ENCODE results near the gene BMP7. TPM values are rescaled to one million over a fixed set of nuclear protein-coding genes. Genes with fewer than 3 reads are reported as not detected.
"Not testable (repeated sequence)": the region's sequence is repeated elsewhere in the genome, so short reads cannot be mapped to it uniquely, and the experiment has no call there.

BMP7 gene
- total RNA-seq, 1 donor from 2014 or later, result 0.10 TPM

DNA sequence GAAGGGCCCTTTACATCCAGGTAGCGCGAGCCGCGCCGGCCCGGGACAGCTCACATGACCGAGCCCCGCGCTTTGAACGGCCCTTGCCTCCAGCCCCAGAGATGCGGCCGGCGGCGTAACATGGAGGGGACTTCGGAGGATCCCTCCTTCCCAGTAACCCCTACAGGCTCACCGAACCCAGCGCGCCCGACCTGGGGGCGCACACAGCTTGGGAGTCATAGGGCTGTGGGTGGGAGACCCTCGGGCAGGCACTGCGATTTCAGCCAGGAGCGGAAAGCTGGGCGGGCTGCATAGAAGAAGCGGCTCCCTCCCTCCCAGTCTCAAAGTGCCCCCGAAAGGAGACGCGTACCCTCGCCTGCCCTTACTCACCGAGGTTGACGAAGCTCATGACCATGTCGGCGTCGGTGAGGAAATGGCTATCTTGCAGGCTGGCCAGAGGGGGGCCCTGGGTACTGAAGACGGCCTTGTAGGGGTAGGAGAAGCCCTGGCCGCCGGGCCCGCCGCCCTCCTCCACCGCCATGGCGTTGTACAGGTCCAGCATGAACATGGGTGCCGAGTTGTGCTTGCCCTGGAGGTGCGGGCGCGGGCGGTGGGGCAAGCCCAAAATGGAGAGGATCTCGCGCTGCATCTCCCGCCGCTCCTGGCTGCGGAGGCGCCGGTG lies 975 bp downstream of the BMP7 start:
- no peak for DNase-seq (ENCODE audit: low read depth)

DNA sequence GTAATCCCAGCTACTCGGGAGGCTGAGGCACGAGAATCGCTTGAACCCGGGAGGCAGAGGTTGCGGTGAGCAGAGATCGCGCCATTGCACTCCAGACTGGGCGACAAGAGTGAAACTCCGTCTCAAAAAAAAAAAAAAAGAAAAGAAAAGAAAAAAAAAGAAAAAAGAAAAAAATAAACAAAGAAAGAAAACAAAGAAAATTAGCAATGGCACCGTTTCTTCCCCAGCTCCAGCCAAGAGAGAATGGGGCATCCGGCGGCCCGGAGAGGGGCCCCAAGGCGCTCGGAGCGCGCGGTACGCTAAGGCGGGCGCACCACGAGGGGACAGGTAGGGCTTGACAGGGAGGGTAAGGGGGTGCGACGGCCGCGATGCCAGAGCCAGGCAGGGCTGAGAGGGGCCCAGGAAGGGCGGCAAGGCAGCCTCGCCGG lies 1.5 kb downstream of the BMP7 start:
- DNase-seq (ENCODE audit: low read depth), result not testable (repeated sequence)

DNA sequence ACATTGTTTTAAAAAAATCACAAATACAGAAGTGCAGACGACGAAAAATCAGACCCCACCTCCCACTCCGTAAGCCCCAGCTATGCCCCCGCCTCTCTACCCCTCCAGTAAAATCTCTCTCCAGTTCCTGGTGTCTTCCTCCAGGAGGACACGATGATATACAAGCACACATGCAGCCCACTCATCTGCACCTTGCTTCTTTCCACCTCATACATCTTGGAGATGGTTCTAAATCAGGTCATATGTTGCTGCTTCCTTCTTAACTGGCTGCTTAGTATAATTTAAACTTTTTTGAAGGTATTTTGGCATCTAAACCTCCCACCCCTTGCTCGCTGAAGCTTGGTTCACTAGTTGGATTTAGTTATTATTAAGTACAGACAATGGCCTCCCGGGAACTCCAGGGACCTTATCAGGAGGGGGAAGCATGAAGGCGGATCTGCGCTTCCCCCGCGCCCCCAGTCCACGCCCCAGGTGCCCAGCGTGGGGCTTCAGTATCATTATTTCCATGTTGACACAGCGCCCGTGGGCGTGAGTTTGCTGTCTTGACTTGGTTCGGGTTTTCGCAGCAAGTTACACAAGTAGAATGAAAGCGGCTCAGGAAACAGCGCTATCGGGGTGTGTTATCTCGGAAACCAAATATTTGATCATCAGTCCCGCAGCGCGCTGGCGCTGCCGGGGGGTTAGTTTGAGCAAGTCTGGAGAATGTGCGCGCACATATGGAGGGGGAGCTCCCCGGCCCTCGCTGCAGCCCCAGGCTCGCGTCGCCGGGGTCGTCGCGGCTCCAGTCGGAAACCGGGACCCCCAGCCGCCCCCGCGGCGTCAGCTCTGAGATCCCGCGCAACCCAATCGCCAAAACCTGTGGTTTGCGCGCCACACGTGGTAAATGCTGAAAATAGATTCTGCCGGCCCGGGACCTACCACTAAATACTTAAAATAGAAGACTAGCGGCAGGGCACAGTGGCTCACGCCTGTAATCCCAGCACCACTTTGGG lies 2.3 kb downstream of the BMP7 start:
- DNase-seq (ENCODE audit: low read depth), result no peak

DNA sequence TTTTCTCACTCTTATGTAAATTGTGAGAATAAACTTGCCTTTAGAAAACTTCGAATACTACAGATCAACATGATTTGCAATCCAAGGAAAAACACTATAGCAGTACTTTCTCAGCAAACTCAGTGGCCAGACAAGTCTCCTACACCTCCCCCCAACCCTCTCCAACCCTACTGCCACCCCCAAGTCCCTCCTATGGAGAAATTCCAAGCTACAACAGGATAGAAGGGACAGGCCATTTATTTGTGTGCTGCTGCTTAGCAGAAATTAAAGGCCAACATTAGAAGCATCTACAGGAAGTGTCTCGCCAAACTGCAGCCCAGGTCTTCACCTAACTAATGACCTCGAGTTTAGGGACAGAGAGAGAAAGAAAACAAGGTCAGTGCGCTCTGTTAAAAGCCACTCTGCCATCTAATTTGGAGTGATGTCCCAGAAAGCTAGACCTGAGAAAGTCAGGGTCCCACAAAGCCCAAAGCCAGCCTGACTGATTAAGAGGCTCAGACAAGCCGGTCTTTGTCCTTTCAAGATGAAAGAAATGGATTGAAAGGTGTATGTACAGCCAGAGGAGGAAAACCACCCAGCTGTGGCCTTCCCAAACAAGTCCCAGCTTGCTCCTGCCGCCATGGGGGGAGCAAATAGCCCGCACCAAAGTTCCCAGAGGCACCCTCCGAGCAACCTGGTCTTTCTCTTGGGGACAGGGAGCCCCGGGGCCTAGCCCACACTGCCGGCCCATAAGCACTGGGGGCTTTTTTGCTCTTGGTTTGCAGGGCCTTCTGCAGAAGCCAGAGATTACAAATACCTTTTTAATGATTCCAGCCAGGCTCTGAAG lies 3.4 kb downstream of the BMP7 start:
- no peak for DNase-seq (ENCODE audit: low read depth)

DNA sequence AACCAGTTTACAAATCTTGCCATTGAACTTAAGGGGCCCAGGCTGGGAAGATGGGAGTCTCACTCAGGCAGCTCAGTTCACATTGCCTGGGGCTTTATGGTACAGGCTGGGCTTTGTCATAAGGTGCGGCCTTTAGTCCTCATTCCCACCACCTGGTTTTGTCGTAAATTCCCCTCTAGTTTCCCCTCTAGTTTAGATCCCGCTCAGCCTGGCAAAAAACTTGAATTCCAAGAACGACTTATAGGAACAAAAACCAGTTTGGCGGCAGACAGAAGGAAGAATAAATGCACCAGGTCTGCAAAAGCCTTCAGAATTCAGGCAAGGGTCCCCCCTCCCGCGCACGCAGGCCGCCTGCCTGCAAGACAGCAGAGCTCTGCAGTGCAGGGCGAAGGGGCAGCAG lies 4.1 kb downstream of the BMP7 start:
- DNase-seq (ENCODE audit: low read depth), result no peak

DNA sequence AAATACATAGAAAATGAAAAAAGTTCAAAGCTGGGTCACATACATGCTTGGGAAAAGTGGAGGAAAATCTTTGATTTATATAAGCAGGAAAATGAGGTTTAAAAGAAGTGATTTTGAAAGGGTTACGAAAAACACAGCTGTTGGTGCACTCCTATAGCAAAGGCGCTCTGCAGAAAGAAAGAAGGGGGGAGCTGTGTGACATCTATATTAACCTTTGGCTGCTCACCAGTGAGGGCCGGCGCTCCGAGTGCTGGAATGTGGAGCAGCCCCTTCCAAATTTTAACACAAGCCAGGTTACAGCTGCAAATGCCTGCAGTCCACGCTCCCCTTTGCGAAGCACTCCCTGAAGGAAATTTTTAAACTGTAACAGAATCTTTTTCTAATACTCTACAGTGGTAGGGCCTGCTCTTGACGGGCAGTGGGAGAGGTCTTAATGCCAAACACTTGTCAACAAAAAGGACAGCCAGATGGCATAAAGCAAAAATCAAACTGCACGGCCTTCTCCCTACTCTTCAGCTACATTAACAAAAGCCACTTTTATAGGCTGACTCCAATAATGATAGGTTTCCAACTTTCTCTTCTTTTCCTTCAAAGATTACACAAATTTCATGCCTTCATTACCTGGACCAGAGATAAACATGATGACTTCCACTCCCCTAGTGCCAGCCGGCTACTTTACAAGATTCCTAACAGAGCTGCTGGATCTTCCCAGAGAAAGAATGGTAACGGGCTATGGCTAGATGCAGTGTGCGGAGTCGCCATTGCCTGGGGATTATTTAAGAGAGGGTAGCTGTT lies 4.8 kb downstream of the BMP7 start:
- no peak for DNase-seq (ENCODE audit: low read depth)

DNA sequence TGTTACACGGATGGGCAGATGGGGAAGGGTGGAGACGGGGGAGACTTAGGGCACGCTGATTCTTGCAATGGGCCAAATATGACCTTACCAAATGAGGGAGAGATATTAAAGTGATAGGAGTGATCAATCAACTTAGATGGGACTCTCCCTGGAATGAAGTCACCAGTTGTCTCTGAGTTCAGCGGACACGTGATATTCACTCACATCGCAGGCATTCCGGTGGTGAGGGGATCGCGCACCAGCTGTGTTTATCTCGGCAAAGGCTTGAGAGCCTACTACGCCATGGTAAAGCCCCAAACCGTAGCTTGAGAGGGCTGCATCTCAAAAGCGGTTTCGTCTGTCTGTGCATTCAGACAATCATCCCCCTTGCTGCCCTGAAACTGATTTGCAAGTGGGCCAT lies 5.5 kb downstream of the BMP7 start:
- no peak for DNase-seq (ENCODE audit: low read depth)

DNA sequence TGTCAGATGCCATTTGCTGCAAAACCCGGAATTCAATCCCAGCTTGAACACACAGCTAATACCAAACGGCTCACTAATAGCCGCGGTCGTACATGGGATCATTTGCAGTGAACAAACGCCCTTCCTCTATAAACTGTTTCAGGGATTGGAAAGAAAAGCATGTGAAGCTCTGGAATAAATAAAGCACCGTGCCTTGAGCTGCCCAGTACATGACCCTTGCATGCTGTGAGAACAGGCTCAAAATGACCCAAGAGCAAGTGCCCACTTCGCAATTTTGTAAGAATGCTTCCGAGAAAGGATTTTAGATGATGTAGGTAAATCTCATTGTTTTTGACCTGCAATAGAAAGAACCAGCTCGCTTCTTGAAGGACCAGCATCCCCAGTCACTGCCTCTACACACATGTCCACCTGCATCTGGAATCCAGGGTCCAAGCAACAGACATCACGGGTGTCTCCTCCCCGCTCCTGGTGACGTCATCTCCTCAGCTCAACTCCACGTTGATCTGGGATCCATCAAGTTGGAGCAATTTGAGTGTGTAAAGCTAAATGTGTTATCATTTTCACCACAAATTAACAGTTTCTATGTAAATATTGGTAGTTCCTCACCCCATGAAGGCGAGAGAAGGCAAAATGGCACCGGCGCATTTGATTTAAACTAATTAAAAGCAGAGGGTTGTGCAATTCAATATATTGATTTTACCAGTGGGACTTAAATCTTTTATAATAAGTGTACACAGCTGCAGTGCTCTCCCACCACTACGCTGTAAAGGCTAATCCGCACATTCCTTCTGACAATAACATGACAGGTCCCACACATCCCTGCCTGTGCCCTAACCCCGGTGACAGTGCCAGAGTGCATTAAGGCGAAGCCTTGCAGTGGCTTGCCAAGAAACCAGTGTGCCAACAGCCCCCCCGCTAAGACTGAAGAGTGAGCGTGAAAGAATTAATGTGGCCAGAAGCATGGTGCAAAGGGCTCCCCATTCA lies 6.2 kb downstream of the BMP7 start:
- DNase-seq (ENCODE audit: low read depth), result no peak

DNA sequence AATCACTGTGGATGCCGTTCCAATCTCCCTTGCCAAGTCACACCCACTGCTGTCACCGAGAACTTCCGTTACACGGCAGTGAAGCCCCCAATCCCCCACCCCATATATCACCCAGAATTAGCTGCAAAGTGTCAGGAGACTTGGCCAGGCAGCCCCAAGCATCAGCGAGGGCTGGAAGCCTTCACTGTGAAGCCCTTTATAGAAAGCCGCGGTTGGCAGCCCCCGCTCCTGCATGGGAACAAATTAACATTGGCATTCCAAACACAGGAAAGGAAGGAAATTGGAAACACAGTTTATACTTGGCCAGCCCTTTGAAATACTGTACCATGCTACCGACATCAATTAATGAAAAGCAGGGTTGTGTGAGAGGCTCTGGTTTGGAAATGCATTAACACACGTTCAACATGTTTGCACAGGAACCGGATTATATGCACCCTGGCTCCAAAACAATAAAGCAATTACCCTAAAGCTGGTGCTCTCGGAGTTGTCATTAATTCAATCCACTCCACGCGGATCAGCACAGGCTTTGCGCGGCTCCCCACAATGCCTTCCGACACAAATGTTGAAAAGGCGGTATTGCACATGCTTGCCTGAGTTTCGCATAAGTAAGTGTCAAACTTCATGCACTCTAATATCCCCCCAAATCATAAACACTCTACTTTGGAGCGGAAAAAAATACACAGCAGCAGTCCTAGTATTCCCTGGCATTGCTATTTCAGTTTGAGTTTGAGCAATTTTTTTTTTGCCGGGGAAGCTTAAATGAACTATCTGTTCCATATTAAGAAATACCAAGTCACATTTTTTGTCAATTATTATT lies 7.1 kb downstream of the BMP7 start:
- DNase-seq (ENCODE audit: low read depth), result no peak

DNA sequence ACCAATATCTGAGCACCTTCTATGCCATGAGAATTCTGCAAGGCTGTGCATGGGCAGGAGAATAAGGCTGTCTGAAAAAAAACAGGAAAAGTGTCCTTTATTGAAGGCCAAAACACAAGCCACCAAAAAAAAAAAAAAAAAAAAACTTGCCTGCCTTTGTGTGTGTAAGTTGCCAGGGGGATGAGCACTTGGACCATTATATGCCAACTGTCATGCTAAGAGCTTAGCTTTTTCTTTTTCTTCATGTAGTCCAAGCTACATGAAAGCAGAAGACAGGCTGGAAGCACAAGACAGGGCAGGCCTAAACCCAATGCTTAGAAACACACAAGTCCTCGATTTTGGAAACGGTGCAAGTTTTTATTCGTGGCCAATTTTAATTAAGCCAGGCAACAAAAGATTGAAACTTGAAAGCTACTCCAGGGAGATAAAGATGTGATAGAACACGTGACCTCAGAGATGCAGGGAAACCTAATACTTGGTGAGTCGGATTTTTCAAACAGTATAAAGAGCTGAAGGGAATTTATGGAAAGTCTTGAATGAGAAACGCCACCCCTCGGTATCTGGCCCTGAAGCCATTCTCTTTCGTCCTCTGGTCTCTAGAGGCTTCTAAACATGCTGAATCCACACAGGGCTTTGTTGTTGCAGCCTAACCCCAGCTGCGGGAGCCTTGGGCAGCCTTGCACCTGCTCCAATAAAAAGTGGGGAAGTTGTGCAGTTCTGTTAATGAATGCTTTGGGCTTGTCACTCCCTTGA lies 8.6 kb downstream of the BMP7 start:
- DNase-seq (ENCODE audit: low read depth), result no peak

DNA sequence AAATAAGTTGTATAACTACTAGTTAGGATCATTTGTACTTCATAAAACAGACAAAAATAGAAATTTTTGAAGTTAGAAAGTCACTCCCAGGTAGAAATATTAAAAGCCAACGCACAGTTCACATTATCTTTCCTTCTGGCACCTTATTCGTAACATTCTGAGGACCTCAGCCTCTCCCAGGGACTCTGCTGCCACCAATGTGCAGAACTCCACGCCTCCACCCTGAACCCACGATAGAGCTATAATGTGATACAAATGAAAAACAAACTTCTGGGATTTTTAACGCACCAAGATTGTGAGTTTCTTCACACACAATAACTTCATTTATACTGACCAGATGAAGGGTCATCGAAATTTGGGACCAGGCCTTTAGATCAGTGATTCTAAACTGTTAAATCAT lies 9.5 kb downstream of the BMP7 start:
- DNase-seq (ENCODE audit: low read depth), result no peak

DNA sequence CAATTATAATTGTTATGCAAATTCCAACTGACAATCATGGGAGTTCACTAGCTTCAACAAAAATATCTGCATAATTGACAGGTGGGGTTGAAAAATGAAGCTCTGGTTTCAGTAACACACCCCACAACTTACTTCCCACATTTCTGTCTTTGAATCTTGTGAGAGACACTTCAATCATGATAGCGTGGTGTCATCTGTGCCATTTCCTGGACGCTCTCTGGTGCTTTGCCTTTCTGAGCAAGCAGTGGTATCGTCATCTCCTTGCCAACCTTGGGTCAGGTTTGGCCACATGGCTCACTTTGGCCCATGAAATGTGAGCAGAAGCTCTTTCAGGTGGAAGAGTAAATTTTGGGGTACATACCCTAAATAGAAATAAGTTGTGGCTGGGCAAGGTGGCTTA lies 10.2 kb downstream of the BMP7 start:
- DNase-seq (ENCODE audit: low read depth), result no peak

DNA sequence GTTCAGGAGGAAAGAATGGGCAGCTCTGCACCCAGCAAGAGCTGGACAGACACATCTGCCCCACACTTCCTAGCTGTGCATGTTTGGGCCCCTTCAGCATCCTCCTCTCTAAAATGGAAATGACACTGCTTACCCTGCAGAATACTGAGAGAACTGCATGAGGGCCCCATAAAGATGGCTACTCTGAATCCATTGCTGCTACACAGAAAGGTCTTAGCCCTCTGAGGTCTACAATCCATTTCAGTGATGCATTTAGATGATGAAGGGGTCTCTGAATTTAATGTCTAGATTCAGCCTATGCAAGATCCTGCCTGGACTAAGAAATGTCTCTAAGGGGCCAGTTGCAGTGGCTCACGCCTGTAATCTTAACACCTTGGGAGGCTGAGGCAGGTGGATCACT lies 11.3 kb downstream of the BMP7 start:
- no peak for DNase-seq (ENCODE audit: low read depth)

DNA sequence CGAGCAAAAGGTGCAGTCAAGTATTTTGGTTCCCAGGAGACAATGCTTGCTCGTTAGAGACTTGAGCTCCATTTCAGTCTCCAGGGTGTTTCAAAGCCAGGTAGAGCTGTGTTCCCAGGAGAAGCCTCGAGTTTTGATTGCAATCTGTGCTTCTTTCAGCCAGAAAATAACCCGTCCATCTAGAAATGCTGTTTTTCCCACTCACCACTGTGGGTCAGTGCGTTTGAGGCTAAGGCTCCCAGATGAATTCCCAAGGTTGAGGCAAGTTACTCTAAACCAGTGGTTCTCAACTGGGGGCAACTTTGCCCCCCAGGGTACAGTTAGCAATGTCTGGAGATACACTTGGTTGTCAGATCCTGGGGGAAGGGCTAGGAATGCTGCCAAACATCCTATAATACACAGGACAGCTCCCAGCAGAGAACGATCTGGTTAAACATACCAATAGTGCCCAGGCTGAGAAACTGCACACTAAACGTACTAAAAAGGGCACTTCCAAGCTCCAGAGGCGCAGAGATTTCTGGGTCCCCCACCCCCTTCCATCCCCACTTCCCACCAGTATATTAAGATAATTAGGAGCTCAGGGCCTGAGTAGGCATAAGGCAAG lies 13.8 kb downstream of the BMP7 start:
- no peak for DNase-seq (ENCODE audit: low read depth)

DNA sequence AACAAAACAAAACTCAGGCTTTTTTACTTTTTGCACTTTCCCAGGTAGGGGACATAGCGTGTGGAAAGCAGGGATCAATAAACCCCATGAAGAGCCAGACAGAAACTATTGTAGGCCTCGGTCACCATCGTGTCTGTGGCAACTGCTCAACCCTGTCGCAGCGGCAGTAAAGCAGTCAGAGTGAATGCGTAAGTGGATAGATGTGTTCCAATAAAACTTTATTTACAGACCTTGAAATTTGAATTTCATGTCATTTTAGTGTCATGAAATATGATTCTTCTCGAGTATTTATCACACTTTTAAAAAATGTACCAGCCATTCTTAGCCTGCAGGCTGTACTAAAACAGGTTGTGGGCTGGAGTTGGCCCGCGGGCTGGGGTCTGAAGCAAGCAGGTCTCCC lies 14.5 kb downstream of the BMP7 start:
- DNase-seq (ENCODE audit: low read depth), result no peak

DNA sequence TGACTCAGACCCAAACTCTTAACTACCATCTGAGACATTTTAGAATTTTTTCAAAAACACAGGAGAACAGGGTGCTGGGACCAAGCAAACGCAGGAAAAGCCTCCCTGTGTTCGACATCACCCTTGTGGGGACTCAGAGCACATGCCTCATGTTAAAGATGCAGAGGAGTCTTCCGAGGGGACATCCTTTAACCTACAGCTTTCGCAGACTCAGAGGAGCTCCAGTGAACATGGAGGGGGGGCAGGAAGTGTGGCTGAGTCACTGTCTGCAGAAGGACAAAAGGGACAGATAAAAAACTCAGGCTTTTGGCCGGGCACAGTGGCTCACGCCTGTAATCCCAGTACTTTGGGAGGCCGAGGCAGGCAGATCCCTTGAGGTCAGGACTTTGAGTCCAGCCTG lies 15.1 kb downstream of the BMP7 start:
- no peak for DNase-seq (ENCODE audit: low read depth)

DNA sequence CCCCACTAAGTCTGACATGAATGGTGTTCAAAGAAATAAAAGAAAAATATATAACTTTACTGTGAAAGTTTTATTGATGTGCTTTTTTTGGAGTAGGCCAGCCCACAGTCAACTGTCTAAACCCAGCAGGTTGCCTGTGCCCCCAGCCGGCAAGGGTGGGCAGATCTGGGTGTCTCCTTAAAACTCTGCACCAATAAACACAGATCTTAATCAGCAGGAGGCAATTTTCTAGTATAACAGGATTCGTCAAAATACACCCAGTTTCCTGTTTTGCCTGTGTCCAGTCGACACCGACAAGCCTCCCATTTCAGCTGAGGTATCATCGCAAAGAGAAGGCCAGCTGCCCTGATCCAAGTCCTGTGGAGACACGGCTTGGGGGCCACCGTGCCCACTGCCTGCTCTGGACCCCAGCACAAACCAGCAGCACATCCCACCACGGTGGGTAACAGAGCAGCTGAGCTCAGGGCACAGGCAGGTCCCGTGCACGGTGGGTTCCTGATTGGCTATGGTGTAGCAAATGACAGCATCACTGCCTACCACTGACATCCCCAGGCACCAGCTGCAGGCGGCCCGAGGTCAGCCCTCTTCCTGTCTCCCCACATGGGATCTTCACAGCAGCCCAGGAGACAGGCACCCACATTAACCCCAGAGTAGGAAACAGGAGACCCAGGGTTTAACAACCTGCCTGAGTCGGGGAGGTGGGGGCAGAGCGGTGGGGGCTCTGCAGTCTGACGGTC lies 15.7 kb downstream of the BMP7 start:
- no peak for DNase-seq (ENCODE audit: low read depth)

Data from renal cortical epithelial cell (primary cell).